Measurements from ENCODE around the gene STAT3. TPM values are rescaled to one million over a fixed set of nuclear protein-coding genes. Genes with fewer than 3 reads are reported as not detected.

STAT3 gene
- 162 and 175 TPM in 2 replicates for total RNA-seq

DNA sequence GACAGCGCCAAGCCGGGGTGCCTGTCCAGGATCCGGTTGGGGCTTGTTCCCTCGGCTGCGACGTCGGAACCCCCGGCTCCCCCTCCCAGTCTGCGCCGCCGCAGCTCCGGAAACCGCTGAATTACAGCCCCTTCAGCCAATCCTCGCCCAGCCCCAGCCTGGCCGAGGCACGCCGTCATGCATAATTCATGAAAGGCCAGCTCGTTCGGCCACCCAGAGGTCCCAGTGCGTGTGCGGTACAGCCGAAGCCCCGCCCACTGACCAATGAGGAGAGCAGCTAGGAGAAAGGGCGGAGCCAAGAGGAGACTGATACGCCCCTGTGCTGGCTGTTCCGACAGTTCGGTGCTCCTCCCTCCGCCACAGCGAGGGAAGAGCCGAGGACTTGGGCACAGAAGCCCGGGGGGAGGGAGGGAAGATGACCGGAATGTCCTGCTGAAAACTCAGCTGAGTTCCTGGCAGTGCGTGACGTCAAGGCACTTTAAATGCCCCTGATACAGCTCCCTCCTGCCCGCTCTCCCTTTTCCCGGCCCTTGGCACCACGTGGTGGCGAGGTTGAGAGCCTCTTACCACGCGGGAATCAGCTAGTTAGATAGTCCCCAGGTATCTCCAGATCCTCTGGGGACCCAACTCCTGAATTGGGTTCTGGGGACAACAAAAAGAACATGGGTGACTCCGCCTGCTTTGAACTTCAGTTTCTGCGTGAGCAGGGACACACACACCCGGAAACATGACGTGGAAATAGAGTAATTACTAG, at the start of gene STAT3:
TSS of gene STAT3 (minus strand) at position 62 of the 754 bp plus-strand sequence. CDS start 39,926 bp downstream, outside the sequence.

DNA sequence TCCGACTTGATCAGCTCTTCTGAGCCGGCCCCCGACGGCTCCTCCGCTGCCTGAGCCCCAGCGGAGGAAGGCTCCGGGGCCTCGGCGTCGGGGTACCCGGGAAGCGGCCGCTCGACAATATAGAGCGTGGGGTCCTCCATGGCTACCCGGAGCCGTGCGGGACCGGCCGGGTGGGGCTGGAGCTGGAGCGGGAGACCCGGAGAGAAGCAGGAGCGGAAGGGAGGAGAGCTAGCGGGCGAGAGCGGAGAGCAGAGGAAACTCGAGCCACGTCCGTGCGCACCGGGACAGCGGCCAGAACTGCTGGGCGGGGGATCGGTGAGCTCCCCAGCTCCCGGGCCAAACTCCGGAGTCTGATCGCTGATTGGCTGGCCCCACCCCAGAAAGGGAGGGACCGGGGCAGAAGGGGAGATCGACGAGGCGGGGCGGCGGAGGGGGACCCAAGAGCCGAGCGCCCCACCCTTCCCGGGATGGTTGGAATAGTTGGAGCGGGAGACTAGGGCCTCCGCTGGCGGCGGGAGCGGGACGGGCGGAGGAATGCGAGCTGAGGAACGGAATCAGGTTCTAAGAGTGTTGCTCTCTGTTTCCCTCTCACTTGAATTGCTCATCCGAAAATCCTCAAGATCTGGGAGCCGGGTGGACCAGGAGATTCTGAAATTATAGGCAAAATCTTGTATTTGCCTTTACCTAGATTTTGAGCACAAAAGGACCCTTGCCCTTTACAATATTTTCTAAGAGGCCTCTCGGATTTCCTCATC, 34.9 kb upstream of the STAT3 start, which contains the start of gene CAVIN1:
TSS of gene CAVIN1 (minus strand) at position 299 of the 755 bp plus-strand sequence. CDS start at position 140, 159 bp downstream.

DNA sequence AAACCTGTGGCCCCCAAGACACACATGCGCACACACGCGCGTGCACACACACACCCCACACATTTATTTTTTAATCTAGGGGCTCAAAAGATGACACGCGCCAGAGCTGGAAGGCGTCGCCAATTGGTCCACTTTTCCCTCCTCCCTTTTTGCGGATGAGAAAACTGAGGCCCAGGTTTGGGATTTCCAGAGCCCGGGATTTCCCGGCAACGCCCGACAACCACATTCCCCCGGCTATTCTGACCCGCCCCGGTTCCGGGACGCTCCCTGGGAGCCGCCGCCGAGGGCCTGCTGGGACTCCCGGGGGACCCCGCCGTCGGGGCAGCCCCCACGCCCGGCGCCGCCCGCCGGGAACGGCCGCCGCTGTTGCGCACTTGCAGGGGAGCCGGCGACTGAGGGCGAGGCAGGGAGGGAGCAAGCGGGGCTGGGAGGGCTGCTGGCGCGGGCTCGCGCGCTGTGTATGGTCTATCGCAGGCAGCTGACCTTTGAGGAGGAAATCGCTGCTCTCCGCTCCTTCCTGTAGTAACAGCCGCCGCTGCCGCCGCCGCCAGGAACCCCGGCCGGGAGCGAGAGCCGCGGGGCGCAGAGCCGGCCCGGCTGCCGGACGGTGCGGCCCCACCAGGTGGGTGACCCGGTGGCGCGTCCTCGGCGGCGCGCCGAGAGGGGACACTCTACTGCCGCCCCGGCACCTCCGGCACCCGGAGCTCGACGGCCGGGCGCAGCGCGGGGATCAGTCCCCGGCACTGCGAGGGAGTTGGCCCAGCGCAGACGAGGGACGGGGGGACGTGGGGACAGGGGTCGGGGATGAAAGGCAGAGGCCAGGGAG, 100.1 kb downstream of the STAT3 start, which contains the start of gene STAT5A:
TSS of gene STAT5A (plus strand) at position 522 of the 826 bp plus-strand sequence. CDS start 914 bp downstream, outside the sequence.

DNA sequence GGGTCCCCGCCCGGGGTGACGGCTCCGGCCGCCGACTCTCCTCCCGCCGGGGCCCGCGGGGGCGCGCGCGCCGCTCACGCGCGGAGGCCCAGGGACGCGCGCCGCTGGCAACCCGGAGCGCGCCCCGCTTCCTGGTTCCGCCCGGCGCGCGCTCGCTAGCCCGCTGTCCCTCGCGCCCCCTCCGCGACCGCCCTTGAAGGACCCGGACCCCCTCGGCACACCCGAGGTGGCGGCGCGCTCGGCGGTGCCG, 112.0 kb downstream of the STAT3 start, which contains the start of gene STAT5B:
TSS of gene STAT5B (minus strand) at position 33 of the 250 bp plus-strand sequence. CDS start 44,264 bp downstream, outside the sequence.

Other genes with a start within 250 kb of the STAT3 start
- 86.7 and 98.2 TPM in 2 replicates for gene RAB5C, start 233.5 kb downstream of the STAT3 start, total RNA-seq
- gene KCNH4, start 207.3 kb downstream of the STAT3 start, total RNA-seq = 0.03 TPM in 1 of 2 replicates, not detected in the other
- gene HCRT, start 203.0 kb downstream of the STAT3 start, total RNA-seq = not detected in 2 replicates
- gene GHDC, start 193.9 kb downstream of the STAT3 start, total RNA-seq = 18.8 and 21.1 TPM in 2 replicates
- gene STAT5B, start 112.1 kb downstream of the STAT3 start, total RNA-seq = 30.2 and 33.4 TPM in 2 replicates
- 19.2 and 20.1 TPM in 2 replicates for gene STAT5A, start 99.9 kb downstream of the STAT3 start, total RNA-seq
- 538 and 866 TPM in 2 replicates for gene CAVIN1, start 34.8 kb upstream of the STAT3 start, total RNA-seq
- 98.5 and 104 TPM in 2 replicates for gene ATP6V0A1, start 70.4 kb upstream of the STAT3 start, total RNA-seq
- 68.0 and 69.1 TPM in 2 replicates for gene NAGLU, start 147.8 kb upstream of the STAT3 start, total RNA-seq
- 2.0 and 5.7 TPM in 2 replicates for gene HSD17B1, start 164.5 kb upstream of the STAT3 start, total RNA-seq
- gene COASY, start 173.7 kb upstream of the STAT3 start, total RNA-seq = 24.2 and 31.5 TPM in 2 replicates
- 37.1 and 42.2 TPM in 2 replicates for gene MLX, start 178.7 kb upstream of the STAT3 start, total RNA-seq
- gene PSMC3IP, start 189.3 kb upstream of the STAT3 start, total RNA-seq = 3.7 and 4.3 TPM in 2 replicates
- gene RETREG3, start 220.9 kb upstream of the STAT3 start, total RNA-seq = 58.5 and 62.9 TPM in 2 replicates
- gene TUBG1, start 221.2 kb upstream of the STAT3 start, total RNA-seq = 23.8 and 37.4 TPM in 2 replicates

All from smooth muscle cell of the pulmonary artery (primary cell).